Astrocyte of the spinal cord (primary cell): Measurements from ENCODE around the gene NDUFAB1.

Experiments used
- DNase-seq: peaks from one replicate; pipeline ENCODE4 v3.0.0; 2011; ENCODE audit warnings: low read depth, low spot score
- H3K4me3 ChIP-seq: 2 replicates; pipeline ENCODE4 v1.5.1; 2011; ENCODE audit warnings: low read depth, mild to moderate bottlenecking, low read length, moderate library complexity
- CTCF ChIP-seq: IDR thresholded peaks from 2 replicates; pipeline ENCODE4 v1.5.1; 2012; ENCODE audit warnings: low read depth, mild to moderate bottlenecking, low read length, inconsistent platforms
- in situ Hi-C: cut with HindIII; loops from 2 replicates; pipeline ENCODE4 v1.10.0; 2017; ENCODE audit warnings: low sequenced_read_pairs

NDUFAB1 gene

DNA sequence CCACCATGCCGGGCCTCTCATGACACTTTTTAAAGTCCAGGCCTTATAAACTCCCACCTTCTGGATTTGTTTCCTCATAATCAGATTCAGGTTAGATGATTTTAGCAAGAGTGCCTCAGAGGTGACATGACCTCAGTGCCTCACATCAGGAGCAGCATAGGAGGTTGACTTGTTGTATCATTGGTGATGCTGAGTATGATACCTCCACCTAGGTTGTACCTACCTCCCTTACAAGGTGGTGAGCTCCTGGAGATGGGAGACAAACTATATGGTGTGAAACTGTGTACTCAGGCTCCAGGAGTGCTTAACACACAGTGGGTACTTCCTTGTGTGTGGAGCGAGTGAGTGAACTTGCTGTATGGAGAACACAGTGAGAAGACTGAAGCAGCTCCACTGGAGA, 18.6 kb downstream of the NDUFAB1 start:
- H3K4me3 ChIP-seq, result no peak overlapping the region
- DNase-seq, result no peak
- TF ChIP-seq CTCF, result no peak
- in situ Hi-C loops, result no loop called here

DNA sequence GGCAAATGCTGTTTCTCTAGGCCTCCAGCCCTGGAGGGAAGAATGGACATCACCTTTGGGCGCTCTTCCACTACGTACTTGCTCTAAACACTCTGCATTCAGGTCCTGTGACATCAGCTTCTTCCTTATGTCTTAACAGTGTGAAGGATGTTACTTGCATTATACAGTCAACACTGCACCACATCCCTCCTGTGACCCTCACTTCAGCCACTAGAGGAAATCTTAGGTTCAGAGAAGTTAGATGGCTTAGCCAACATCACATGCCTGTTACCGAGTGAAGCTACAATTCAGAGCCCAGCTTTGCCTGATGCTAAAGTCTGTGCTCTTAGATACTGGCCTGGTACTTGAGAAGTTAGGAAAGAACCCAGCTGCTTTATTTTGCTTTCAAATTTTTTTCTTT, 20.3 kb downstream of the NDUFAB1 start:
- in situ Hi-C loops, result no loop called here
- TF ChIP-seq CTCF, result no peak

DNA sequence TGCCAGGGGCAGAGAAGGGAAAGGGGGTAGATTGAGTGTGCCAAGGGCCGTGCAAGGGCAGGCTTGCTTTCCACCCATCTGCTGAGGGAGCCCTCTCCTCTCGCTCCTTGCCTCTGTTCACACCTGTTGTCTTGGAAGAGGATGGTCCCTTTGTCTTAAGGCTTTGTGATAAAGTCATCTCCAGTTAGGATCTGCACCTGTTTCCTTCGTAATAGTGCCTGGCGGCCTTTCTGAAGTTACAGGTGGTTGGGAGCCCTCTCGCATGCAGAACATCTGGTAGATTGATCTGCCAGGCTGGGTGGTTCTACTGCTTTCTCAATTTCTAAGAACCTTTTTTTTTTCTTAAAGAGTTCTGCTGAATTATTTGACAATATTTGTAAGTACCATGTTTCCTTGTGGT, 22.3 kb downstream of the NDUFAB1 start:
- in situ Hi-C loops, result no loop called here
- no peak for DNase-seq

More for the DNA sequence above, 20.3 kb downstream of the NDUFAB1 start:
- no peak overlapping the region for H3K4me3 ChIP-seq
- DNase-seq, result no peak

GRCh38 chr16:23572394-23572793, 23.7 kb downstream of the NDUFAB1 start:
- DNase-seq, result no peak
- in situ Hi-C loops, result no loop called here
- TF ChIP-seq CTCF, result no peak
- H3K4me3 ChIP-seq, result no peak overlapping the region

More for the DNA sequence above, 22.3 kb downstream of the NDUFAB1 start:
- TF ChIP-seq CTCF, result no peak
- H3K4me3 ChIP-seq, result no peak overlapping the region

GRCh38 chr16:23571895-23572294, 24.2 kb downstream of the NDUFAB1 start:
- no peak overlapping the region for H3K4me3 ChIP-seq
- DNase-seq, result no peak
- in situ Hi-C loops, result no loop called here
- TF ChIP-seq CTCF, result no peak

DNA sequence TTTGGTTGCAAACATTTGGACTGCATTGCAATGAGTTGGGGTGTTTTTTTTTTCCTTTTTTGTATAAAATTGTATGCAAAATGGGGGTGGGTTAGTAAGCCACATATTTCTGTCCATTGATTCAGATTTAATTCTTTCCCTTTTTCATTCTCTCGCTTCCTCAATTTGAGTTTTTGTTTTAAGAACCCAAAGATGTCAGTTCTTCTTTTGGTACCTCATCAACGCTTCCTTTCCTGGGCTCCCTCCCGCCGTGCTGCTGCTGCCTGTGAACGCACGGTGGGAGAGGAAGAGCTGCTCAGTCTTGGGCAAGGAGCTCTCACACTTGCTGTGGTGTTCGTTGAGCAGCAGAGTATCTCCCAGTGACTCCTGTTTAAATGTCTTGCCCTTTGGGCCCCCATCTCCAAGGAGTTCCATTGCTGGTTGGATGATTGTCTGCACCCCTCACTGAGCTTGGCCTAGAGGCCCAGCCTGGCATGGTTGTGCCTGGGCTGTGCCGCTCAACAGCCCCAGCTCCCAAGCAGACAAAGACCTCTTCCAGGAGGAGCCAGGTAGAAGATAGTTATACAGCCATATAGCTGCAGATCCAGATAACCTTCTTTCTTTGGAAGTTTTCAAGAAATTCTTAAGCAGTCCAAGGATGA, 25.0 kb downstream of the NDUFAB1 start:
- no peak for DNase-seq
- no peak overlapping the region for H3K4me3 ChIP-seq
- in situ Hi-C loops, result no loop called here
- no peak for TF ChIP-seq CTCF
